HFFc6 (cell line): ENCODE measurements around the gene ZNF716. TPM values are rescaled to one million over a fixed set of nuclear protein-coding genes. Genes with fewer than 3 reads are reported as not detected.
"Not testable (repeated sequence)": the region's sequence is repeated elsewhere in the genome, so short reads cannot be mapped to it uniquely, and the experiment has no call there.

ENCODE experiments used
- DNase-seq: peaks from one replicate; pipeline ENCODE4 v3.0.0-alpha.2; 2018
- H3K27ac Mint-ChIP-seq: 2 replicates; pipeline ENCODE4 v1.8.0; 2020; ENCODE audit warnings: mild to moderate bottlenecking, mixed read lengths
- H3K27me3 Mint-ChIP-seq: 2 replicates; pipeline ENCODE4 v1.8.0; 2021; ENCODE audit warnings: mild to moderate bottlenecking, moderate library complexity, mixed read lengths; ENCODE audit not compliant: insufficient read depth
- H3K36me3 Mint-ChIP-seq: 2 replicates; pipeline ENCODE4 v1.8.0; 2021; ENCODE audit warnings: low read depth, mixed read lengths
- H3K4me1 Mint-ChIP-seq: 2 replicates; pipeline ENCODE4 v1.8.0; 2020; ENCODE audit warnings: low read depth, mixed read lengths
- H3K4me3 Mint-ChIP-seq: 2 replicates; pipeline ENCODE4 v1.8.0; 2020; ENCODE audit warnings: mild to moderate bottlenecking, moderate library complexity, mixed read lengths
- H3K9me3 Mint-ChIP-seq: 2 replicates; pipeline ENCODE4 v1.8.0; 2020; ENCODE audit warnings: mild to moderate bottlenecking, mixed read lengths
- CTCF ChIP-seq: fragments of 200-600 bp; sonication (generic); IDR thresholded peaks from 2 replicates; pipeline ENCODE4 v1.5.0; 2021; ENCODE audit warnings: antibody characterized with exemption, mild to moderate bottlenecking
- long read RNA-seq: library from polyadenylated mRNA; unstranded; transcript quantifications from one replicate; pipeline ENCODE4 v2.0.0, GENCODE V29; 2019
- total RNA-seq, 6 experiments: library from RNA; stranded (reverse); fragmentation: NEBNext Ultra II Directional; extraction: Animal tissue kit (Norgen Biotek cat#: 25700); gene quantifications; 2 replicates in 1 of 6; 3 replicates in 5 of 6; pipeline ENCODE4 v1.2.3, GENCODE V29; 2021

Gene ZNF716
- total RNA-seq, result not detected
- long read RNA-seq, result 0 reads

GRCh38 chr7:57449904-57450303, at the start of gene ZNF716:
Gene ZNF716, plus strand, starts transcription at chr7:57450177. Its CDS starts 112 bp downstream, at chr7:57450289.
- no peak for TF ChIP-seq CTCF
- no peak for DNase-seq
- no peak within 1 kb of the TSS for H3K4me3 Mint-ChIP-seq
- H3K4me1 Mint-ChIP-seq, result no peaks in the 10 kb centered on the region
- H3K9me3 Mint-ChIP-seq, result peaks cover 73% of the 10 kb centered on the region
- no peak within 1 kb of the TSS for H3K27ac Mint-ChIP-seq
- 0 out of 2 replicates have a peak, but pooled peaks cover 4% of the 10 kb centered on the region for H3K36me3 Mint-ChIP-seq
- no peaks in the 10 kb centered on the region for H3K27me3 Mint-ChIP-seq

GRCh38 chr7:57400531-57401155, 49.3 kb upstream of the ZNF716 start:
- Mint-ChIP-seq H3K4me1 (no peaks in the 10 kb centered on the region), H3K9me3 (peaks cover 41% of the 10 kb centered on the region), H3K27ac (no peak overlapping the region), H3K4me3 (no peak overlapping the region), H3K36me3 (peaks cover 5% of the 10 kb centered on the region; the same call in 1 of the 2 replicates), H3K27me3 (no peaks in the 10 kb centered on the region)
- no peak for DNase-seq
- no peak for TF ChIP-seq CTCF

GRCh38 chr7:57403051-57403450, 46.9 kb upstream of the ZNF716 start:
- H3K4me1 Mint-ChIP-seq, H3K27ac Mint-ChIP-seq, H3K27me3 Mint-ChIP-seq, DNase-seq, H3K4me3 Mint-ChIP-seq: not testable (repeated sequence)
- H3K9me3 Mint-ChIP-seq, result peaks cover 48% of the 10 kb centered on the region
- H3K36me3 Mint-ChIP-seq, result peaks cover 12% of the 10 kb centered on the region; the same call in 1 of the 2 replicates

DNA sequence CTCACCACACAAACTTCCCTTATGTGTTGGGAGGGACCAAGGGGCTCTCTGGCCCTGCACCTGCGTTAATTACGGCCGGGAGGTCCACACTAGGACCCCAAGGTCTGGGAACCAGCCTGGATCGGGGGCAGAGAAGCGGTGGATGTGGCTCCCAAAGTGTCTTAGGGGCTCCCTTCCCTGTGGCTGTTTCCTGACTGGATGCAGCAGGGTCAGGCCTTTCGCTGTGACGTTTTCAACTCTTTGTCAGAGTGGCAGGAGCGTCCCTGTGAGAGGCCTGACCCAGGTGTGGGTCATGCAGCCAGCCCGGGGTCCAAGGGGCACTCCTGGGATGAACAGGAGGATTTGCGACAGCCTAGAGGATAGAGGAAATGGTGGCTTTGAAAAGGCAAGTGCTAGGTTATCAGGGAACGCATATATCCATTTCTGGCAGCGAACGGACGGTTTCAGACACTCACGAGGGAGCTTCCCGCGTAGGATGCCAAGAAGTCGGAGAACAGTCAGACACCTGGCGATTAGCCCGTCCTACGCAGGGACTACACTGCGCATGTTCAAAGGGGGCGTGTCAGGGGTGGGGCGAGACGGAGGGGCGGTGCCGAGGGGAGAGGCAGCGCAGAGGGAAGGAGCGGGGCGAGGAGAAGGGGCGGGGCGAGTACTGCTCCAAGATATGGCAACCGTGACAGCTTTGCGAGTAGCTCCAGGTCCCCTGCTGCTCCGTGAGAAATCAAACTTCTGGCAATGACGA, 46.2 kb upstream of the ZNF716 start:
- H3K4me3 Mint-ChIP-seq, result no peak overlapping the region
- no peak for TF ChIP-seq CTCF
- H3K27me3 Mint-ChIP-seq, result no peaks in the 10 kb centered on the region
- peaks cover 55% of the 10 kb centered on the region for H3K9me3 Mint-ChIP-seq
- no peak overlapping the region for H3K27ac Mint-ChIP-seq
- DNase-seq, result no peak
- no peaks in the 10 kb centered on the region for H3K4me1 Mint-ChIP-seq
- peaks cover 12% of the 10 kb centered on the region; the same call in 1 of the 2 replicates for H3K36me3 Mint-ChIP-seq

DNA sequence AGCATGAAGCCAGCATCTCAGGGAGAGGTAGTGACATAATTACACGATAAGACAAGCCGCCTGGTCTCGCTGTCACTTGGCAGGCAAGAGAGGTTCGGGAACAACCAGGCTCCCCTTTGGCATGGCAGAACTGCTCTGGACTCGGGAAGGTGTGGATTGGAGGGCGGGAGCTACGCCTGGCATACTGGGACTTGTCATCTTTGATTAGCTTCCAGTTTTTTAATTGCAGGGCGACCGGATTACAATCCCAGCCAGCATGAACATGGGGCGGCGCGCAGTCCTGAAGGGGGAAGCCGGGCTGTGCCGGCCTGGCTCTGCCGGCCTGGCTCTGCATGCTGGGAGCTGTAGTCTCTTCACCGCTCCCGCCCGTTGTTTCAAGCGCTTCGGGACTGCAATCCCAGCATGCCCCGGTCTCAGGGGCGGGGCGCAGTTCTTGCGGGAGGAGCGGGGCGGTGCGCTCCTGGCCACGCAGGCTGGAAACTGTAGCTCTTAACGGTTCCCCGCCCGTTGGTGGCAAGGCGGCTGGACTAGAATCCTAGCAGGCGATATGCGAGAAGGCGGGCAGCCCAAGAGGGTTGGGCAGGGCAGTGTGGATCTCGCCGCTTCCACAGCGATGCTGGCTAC, 45.5 kb upstream of the ZNF716 start:
- H3K36me3 Mint-ChIP-seq, result peaks cover 12% of the 10 kb centered on the region; the same call in 1 of the 2 replicates
- H3K9me3 Mint-ChIP-seq, result peaks cover 61% of the 10 kb centered on the region
- H3K27me3 Mint-ChIP-seq, result no peaks in the 10 kb centered on the region
- DNase-seq, result no peak
- H3K4me1 Mint-ChIP-seq, result no peaks in the 10 kb centered on the region
- H3K27ac Mint-ChIP-seq, result no peak overlapping the region
- no peak for TF ChIP-seq CTCF
- no peak overlapping the region for H3K4me3 Mint-ChIP-seq
